ENCODE data around the gene RANBP17.

GRCh38 chr5:171010086-171010485 is 148.3 kb downstream of the RANBP17 start:
- TF ChIP-seq CTCF (IDR thresholded peaks at IDR 0.05; ENCODE audit: insufficient read depth, low read length): no peak
- no peak for TF ChIP-seq POLR2AphosphoS5 (IDR thresholded peaks at IDR 0.05; ENCODE audit: low read depth)

All from HL-60 (cell line).